HG03558 (cell line): ENCODE measurements around the gene FZD2.

Experiments
- ATAC-seq: cut with Tn5 transposase; IDR thresholded peaks from one replicate; pipeline ENCODE4 v1.9.1; 2021; ENCODE audit warnings: moderate number of reproducible peaks; ENCODE audit not compliant: unreplicated experiment; ENCODE audit errors: extremely low read depth

The FZD2 gene

GRCh38 chr17:44602970-44603369 lies 45.7 kb downstream of the FZD2 start:
- no peak for ATAC-seq

DNA sequence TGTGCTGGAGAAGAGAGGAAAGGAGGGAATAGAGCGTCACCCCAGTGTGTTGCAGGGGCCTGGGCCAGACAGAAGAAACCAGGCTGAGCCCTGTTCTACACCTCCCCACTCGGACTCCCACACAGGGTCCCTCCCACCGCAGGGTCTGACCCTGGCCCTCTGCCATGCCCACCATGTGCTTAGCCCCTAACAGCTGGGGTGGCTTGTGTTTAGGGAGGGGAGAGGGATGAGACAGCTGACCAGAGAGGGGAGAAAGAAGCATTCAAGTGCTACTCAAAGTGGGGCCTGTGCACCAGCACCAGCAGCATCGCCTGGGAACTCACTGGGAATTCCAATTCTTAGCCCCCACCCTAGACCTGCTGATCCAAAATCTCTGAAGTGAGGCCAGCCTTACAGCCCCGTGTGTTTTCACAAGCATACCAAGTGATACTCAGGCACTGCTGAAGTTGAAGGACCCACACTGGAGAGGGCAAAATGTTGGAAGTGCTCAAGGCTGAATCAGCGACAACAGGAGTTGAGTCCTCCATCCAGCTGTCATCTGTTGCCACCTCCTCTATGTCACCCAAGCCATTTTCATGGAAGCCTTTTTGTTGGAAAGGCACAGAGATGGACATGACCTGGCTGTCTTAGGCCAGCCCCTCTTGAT lies 47.0 kb downstream of the FZD2 start:
- no peak for ATAC-seq

- no peak for ATAC-seq
These were observed 47.6 kb downstream of the FZD2 start for GRCh38 chr17:44604768-44605485.

DNA sequence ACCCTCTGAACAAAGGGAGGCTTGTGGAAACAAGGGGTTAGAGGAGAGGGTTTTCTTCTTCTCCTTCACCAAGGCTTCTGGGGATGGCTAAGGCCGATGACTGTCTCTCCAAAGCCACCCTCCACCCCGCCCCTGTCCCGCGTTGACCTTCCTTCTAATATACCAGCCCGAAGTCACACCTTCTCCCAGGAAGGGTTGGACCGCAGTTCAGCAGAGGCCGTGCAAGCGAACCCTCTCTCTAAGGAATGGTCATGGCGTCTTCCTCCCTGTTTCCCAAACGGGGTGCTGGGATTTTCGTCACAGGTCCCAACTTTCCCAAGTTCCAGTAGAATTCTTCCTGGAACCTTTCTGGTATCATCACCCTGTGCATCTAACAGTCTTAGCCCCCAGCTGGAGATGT lies 49.4 kb downstream of the FZD2 start:
- ATAC-seq, result no peak

DNA sequence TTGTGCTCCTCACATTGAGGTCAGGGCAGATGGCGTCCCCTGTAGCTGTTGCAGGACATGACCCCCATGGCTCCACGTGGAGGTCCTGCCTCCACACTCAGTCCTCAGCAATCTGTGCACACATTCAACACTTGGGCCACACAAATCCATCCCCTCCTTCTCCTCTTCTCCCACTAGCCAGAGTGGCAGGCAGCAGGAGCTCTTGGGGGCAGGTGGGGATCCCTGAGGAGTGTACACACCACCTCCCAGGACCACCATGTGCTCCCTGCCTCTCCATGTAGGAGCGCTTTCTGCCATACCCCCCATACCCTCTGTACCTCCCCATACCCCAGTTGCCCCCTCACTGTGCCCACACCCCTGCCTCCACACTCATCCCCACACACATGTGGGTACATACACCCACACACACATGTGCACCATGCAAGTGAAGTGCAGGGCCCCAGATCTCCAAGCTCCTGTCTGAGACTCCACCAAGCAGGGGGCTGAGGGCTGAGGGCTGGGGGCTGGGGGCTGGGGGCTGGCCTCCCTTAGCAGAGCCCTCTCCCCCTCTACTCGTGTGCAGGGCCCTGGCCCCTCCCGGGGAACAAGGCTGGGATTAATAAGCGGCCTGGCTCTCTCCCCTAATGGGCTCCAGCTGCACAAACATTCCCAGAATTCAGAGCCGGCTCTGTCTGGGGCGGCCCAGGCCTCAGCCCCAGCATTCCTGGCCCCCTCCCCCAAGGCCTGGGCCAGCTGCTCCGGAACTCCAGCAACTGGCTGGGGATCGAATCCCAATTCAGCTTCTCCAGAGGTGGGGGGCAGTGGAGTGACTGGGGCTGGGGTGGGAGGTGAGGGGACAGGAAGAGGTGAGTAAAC lies 50.8 kb downstream of the FZD2 start:
- no peak for ATAC-seq

DNA sequence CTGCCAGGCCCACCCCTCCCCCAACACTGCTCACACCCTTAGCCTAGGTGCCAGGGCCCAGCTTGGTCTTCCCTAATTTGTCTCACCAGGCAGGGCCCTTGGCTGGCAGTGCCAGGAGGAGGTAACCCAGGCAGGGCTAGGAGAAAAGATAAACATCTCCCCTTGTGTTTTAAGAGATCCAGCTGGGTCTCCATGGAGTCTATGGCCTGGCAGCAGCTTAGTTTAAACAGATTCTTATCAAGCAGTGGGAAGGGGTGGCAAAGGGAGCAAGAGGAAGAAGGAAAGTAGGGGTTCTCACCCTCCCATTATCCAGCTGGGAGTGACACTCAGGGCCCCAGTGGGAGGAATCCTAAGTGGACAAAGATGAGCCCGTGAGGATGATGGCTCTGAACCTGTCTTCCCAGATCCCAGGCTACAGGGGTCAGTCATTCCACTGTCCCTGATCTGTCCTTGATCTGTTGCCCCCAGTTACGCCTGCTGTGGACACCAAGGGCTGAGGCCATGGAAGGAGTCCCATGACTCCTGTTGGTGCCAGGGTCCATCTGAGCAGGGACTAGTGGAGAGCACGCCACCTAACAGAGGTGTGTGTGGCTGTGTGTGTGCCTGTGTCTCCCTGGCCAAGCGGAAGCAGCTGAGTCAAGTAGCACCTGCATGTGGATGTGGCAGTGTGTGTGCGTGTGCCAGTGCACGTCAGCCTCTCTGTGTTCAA lies 51.6 kb downstream of the FZD2 start:
- no peak for ATAC-seq

DNA sequence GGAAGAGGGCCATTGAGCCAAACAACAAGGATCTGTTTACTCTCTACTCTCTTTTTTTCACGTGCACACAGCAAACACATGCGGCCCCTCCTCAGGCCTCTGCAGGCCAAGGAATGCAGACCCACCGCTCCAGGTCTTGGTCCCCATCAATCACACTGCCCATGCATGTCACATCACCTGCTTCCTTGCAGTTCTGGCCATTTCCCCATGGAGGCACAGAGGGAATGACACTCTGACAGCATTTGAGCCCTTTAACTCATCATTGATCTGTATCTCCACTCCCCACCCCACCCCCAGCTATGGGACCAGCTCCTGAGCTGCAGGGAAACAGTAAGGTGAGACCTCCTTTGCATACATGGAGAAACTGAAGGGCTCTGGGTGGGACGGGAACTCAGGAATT lies 53.0 kb downstream of the FZD2 start:
- no peak for ATAC-seq
